ENCODE measurements around the gene TRPM2.
"Not testable (repeated sequence)": the region's sequence is repeated elsewhere in the genome, so short reads cannot be mapped to it uniquely, and the experiment has no call there.

Gene TRPM2

DNA sequence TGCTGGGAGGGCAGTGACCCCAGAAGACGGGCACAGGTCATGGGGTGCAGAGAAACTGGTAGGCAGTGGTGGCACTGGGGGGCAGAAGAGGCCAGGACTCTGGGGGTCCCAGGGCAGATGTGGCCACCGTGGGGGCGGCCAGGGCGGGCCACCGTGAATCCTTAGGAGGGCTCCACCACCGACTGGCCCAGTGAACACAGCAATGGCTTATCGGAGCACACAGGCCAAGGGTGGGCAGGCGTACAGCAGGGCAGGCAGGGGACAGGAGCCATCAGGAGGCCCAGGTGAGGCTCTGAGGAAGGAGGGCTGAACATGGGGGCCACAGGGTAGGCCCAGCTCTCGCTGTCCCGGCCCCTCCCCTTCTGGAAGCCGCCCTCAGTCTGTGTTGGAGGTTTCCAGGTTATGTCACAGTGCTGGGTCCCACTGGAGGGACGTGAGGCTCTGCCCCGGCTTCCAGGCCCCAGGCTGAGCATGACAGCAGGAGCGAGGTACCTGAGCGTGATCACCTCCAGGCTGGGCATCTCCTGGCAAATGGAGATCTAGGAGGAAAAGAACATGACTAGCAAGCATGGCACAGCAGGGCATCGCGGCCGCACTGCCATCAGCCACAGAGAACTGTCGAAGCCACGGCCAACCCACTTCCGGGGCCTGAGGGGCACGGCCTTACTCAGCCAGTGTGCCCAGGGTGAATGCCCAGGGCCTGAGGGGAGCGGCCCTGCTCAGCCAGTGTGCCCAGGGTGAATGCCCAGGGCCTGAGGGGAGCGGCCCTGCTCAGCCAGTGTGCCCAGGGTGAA, 18.0 kb upstream of the TRPM2 start:
- DNase-seq (ENCODE audit: low read depth) = no peak

DNA sequence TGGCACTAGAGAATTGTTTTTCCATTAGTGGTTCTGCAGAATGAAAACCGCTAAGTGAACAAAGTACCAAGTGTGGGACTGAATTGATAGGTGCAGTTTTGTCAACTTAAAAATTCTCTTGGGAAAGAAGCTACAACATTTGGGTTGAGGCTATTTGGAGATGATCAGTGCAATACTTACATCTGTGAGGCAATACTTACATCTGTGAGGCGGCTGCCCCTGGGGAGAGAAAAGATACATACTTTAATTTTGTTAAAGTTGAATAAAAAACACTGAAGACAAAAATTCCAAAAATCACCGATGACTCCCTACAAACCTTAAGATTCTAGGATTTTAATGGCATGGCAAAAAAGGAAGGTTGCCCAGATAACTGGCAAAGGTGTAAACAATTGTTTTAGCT, 16.0 kb upstream of the TRPM2 start:
- DNase-seq (ENCODE audit: low read depth) = no peak

DNA sequence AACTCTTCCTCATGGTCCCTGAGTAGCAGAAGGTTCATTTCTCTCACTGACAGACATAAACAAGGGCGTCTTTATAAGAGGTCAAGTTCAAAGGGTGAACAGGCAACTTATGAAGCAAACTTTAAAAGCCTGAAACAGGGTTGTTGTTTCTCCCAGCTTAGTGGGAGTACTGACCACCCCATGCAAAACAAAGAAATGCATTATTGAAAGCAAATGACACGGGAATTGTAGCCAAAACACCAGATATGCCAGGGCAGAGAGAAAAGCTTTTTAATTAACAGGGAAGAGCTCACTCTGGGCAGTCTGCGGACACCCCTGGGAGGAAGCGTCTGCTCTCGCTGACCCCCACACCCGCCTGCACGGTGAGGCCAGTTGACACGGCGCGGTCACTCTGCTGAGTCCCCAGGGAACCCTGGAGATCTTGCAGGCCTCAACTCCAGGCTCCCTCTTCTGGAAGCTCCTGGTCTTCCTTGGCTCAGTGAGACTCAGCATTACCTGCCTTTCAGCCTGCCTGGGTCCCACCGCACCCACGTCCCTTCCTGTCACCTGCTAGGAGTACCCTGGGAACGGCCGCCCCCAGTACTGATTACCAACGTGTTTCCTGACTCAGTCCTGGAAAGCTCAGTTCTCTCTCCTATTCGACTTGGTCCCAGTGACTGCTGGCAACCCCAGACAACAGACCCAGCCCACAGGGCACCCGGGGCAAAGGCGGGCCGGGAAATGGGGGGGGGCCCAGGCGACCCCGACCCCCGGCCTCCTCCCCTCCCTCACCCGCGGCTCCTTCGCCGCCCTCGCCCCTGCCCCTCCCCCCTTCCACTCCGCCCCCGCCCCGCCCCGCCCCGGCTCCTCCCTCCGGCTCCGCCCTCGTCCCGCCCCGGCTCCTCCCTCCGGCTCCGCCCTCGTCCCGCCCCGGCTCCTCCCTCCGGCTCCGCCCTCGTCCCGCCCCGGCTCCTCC, 15.2 kb upstream of the TRPM2 start:
- DNase-seq (ENCODE audit: low read depth) = peak; percentile 51

DNA sequence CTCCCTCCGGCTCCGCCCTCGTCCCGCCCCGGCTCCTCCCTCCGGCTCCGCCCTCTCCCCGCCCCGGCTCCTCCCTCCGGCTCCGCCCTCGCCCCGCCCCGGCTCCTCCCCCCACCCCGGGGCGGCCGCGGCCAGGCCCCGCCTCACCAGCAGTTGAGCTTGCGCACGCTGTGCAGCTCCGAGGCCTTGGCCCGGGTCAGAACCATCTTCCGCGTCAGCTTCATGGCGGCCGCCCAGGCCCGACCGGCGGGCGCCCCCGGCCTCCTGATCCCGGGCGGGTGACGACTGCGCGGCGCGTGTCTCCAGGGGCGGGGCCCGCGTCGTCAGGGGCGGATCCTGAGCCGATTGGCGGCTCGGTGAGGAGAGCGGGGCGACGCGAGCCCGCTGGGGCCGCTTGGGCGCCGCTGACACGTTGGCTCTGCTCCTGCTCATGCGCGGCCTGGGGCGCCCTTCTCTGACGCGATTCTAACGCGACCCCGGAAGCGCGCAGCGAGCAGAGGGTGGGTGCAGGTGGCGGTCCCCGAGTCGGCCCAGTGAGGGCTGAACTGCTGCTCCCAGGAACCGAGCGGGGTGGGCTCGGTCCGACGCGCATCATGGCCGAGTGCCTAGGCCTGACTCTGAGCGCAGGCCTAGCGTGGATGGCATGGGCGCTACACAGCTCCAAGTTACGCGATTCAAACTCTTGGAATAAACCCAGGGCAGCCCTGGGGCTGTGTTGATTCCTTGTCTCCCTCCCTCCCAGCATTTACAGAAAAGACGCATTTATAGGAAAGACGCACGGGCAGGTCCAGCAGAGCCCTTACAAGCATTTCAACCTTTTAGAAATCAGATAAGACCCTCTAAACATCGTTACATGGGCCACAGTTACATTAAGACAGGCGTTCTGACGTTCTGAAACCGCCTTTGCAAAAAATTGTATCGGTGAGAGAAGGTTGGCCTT, 14.2 kb upstream of the TRPM2 start, which contains the start of gene CFAP410:
CFAP410 (minus strand) TSS at position 420 of the 940 bp plus-strand sequence; CDS start at position 224, 196 bp downstream.
- DNase-seq (ENCODE audit: low read depth) = peak; percentile 90

DNA sequence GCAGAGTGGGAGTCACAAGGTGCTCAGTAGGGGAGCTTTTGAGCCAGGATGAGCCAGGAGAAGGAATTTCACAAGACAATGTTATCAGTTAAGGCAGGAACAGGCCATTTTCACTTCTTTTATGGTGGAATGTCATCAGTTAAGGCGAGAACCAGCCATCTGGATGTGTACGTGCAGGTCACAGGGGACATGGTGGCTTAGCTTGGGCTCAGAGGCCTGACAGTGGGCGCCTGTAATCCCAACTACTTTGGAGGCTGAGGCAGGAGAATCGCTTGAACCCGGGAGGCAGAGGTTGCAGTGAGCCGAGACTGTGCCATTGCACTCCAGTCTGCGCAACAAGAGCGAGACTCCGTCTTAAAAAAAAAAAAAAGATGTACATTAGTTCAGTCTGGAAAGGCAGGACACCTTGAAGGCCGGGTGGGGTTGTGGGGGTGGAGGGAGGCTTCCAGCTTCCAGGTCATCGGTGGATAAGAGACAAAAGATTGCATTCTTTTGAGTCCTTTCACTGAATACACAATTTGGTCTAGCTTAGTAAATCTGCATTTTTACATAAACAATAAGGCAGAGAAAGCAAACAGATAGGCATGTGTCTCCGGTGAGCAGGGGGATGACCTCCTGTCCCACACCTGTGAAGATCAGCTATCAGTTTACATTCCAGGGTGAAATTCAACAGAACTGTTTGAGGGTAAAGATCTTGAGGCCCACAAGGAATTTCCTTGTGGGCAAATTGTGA, 11.5 kb upstream of the TRPM2 start:
- DNase-seq (ENCODE audit: low read depth) = not testable (repeated sequence)

DNA sequence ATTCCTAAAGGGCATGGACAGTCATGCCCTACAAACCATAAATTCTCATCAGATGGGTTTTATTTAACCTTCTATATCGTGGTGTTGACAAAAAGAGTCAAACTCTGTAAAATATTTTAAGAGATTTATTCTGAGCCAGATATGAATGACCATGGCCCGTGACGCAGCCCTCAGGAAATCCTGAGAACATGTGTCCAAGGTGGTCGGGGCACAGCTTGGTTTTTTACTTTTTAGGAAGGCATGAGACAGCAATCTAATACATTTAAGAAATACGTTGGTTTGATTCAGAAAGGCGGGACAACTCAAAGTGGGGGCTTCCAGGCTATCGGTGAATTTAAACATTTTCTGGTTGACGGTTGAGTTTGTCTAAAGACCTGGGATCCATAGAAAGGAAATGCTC, 10.4 kb upstream of the TRPM2 start:
- DNase-seq (ENCODE audit: low read depth) = not testable (repeated sequence)

DNA sequence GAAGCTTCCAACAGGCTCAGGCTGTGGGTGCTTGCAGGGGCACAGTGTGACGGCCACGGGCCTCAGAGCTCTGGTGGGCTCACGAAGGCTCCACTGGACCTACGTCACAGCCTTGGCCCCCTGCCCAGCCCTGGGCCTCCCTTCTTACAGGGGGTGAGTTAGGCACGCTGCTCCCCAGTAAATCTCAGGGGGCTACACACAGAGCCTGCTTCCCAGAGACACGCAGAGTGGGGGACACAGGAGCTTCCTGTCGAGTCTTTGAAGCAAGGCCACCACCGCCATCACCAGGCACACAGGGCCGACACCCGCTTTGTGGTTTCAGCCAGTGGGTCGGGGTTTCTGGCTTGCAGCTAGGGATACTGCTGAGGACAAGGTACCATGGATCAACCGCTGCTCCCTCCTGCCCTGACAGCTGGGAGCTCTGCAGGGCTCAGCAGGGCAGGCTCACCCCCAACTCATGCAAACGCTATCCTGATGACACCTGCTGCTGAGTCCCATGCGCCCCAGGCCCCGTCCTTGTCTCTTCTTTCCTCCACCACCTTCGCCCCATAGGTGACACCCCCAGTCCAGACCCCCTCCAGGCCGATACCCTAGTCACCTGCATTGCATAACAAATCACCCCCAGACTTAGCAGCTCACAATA, 8.8 kb upstream of the TRPM2 start:
- no peak for DNase-seq (ENCODE audit: low read depth)

DNA sequence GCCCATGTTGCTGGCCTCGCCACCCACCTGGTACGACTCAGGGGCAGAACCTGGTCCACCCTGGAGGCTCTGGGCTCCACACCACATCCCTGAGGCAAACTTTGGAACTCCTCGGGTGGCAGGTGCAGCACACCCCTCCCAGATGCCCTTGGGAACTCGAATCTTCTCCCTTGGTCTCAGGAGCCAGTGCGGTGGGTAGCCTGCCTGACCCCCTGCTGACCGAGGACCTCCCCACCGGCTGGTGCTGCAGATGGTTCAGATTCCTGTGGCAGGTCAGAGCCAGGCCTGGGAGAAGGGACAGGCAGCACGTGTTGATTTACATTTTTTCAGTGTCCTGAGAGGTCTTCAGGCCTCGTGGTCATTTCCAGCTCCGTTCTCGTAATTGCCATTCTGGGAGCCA, 7.9 kb upstream of the TRPM2 start:
- no peak for DNase-seq (ENCODE audit: low read depth)

DNA sequence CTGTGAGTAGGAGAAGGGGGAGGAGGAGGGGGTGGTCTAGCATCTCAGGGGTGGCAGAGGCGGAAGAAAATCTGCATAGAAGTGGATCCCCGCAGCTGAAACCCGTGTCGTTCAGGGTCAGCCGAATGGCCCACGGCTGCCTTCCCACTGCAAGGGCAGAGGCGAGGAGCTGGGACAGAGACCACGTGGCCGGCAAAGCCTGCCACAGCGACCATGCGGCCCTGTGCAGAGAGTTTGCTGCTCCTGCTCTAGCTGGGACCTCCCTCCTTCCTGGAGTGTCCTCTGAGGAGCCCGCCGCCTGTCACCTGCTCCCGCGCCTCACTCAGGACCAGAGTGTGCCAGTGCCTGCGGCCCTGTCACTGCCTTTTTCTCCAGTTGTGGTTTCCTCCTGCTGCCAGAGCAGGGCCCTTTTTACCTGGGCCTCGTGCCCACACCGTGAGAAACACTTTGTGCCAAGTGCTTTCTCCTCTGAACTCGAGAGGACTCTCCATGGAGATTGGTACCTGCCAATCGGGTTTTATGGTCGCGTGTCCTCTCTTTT, 5.4 kb upstream of the TRPM2 start:
- no peak for DNase-seq (ENCODE audit: low read depth)

DNA sequence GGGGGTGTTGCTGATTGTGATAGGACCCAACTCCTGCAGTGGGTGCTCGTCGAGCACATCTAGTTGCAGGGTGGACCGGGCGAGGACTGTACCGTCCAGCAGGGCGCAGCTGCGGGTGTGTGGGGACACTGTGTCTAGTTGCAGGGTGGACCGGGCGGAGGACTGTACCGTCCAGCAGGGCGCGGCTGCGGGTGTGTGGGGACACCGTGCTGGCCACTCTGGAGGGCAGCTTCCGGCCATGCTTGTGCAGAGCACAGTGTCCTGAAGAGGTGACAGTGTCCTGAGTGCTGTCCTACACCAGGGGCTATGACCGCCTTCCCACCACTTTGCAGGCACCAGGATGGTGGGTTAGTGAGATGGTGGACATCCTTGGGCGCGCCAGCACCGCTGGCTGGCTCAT, 4.6 kb upstream of the TRPM2 start:
- no peak for DNase-seq (ENCODE audit: low read depth)

DNA sequence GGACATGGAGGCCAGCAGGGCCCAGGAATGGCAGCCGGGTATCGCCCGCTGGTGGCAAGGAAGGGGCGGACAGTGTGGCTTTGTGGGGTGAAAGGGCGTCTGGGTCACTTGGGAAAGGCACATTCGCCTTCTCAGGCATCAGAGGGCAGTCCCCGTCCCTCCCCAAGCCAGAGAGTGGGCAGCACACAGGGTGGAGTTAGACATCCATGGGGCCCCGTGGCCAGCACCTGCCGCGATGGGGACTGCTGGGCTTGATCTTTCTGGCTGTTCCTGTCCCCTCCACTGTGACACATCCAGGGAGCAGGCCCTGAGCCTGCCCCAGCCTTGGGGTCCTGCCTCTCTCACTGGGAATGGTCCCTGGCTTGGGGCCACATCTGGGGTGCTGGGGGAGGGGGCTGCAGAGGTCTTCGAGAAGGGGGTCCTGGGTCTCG, 4.0 kb upstream of the TRPM2 start:
- no peak for DNase-seq (ENCODE audit: low read depth)

DNA sequence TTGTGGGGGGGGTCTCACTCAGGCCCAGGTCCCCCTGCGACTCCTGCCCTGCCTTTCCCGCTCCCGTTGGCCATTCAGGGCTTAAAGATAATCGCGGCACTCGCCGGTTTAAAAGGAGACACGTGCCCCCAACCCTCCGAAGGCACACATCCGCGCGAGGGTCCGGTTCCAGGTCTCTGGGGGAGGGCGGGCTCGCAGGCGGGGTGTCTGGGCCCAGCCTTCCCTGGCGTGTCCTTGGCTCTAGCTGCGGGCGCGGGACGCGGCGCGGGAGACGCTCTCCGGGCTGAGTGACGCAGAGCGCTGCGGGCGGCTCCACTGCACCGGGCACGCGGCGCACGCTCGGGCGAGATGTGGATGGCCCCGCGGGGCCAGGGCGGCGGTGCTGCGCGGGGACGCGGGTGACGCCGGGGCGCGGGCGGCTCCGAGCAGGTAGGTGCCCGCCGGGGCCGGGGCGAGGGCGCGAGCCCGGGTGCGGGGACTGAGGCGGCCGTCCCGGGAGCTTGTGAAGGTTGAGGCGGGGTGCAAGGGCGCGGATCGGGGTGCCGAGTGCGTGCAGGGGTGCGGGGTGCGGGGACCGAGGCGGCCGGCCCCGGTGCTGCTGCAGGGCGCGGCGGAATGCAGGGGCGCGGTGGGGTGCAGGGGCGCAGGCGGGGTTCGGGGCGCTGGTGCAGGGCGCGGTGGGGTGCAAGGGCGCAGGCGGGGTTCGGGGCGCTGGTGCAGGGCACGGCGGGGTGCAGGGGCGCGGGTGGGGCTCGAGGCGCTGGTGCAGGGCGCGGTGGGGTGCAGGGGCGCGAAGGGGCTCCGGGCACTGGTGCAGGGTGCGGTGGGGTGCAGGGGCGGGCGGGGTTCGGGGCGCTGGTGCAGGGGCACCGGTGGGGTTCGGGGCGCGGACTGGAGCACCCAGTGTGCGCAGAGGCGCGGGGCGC, 3.3 kb upstream of the TRPM2 start:
- no peak for DNase-seq (ENCODE audit: low read depth)

DNA sequence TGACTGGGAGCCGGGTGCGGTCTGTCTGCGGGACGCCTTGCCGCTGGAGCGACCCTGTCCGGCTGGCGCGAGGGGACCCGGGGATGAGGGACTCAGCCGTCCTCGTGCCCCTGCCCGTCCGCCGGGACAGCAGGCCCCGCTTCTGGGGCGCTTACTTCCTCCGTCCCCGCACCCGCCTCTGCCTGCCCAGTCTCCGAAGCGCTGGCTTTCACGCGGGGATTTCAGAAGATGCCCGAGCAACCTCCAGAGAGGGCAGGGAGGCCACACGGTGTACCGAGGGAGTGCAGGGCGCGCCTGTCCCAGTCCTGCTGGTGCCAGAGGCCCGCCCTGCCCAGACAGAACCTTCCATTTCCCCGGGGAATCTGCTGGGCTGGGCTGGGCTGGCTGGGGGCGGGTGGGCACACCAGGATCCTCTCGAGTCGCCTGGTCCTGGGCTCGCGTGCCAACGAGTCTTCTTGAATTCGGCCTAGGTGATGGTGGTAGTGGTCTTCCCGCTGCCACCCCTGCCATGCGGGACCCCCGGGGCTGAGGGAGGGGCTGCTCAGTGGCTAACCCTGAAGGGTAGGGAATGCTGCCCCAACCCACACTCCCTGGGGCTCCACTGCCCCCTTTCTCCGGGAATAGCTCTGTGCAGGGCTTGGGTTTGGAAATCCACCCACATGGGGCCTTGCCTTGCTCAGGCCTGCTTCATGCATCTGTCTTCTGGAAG, 2.5 kb upstream of the TRPM2 start:
- DNase-seq (ENCODE audit: low read depth) = no peak

DNA sequence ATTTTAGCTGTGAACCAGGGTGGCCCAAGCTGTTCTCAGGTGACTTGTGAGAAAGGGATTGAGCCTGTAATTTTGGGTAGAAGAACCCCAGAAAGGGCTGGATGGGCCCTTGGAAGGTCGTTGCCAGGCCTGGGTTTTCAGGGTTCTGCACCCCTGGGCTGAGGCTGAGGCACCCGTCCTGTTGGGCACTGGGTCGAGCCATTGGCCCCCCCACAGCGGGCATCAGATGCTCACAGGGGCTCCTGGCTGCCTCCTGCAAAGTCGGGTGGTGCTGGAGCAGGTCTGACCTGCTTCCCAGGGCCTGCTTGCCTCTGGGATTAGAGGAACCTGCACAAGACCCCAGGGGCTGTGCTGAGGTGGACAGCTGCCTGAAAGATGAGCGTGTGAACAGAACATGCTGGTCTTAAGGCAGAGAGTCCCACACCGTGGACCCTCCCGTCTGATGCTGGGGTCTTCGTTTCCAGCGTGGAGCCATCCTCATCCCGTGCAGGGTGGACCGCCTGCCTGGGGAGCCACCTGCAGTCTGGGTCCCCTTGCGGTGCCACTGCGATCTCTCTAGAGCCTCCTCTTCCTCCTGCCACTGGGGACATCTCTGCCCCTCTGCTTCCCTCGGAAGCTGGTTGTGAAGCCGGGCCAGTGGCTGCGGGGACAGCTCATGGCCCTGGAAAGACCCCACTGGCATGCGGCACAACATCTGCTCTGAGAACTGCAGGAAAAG, 1.7 kb upstream of the TRPM2 start:
- no peak for DNase-seq (ENCODE audit: low read depth)

DNA sequence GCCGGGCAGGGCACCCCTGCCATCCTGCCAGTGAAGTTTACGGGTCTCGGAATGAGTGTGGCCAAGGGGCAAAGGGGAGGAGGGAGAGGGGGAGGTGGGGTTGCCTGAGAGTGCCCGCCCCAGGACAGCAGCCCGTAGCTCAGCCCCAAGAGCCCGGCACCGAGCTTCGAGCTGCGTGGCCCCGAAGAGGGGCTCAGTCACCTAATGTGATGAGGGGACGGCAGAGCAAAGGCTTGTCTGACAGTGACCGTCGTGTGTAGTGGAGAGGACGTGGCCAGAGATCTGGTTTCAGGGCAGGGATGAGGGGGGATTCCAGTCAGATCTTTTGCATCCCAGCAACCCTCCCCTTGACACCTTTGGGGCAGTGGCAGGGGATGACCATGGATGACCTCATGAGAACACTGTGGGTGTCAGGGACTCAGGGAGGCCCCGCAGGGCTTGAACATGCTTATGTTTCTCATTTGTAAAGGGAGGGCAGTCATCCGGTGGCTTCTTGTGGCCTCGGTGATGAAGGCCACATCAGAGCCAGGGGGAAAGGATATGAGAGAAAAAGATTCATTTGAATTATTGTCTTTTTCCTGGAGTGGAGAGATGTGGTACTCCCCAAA, 1.1 kb upstream of the TRPM2 start:
- DNase-seq (ENCODE audit: low read depth) = no peak

DNA sequence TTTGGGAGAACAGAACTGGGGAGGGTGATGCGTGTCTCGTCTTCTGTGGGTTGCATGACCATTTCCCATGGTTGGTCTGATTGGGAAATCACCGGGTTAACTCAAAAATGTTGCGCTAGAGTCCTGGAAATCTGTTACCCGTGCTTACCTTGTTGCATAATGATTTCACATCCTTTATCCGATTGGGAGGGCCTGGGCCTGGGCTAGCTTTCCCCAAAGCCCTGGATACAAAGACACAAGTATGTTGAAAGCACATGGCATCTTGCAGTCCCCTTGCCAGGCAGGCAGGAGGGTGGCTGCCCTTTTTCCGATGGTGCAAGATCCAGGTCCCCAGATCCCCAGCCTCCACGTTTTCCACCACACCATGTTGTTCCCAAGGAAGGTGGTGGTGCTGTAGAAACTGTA, 582 bp downstream of the TRPM2 start:
- DNase-seq (ENCODE audit: low read depth) = no peak

Measured in T-helper 22 cell (primary cell).